Measurements from ENCODE around the gene UNC13B. TPM values are rescaled to one million over a fixed set of nuclear protein-coding genes. Genes with fewer than 3 reads are reported as not detected.
A peak's percentile ranks its signal among the peaks of the same experiment; 100 is the strongest.
"Not testable (repeated sequence)": the region's sequence is repeated elsewhere in the genome, so short reads cannot be mapped to it uniquely, and the experiment has no call there.

The UNC13B gene
- total RNA-seq, 1 experiment from 2014 or later: 17.6 TPM

- DNase-seq (ENCODE audit: low read depth, low spot score); H3K9me3 ChIP-seq (ENCODE audit: control insufficient read depth in 1 of 2, insufficient read depth in 1 of 2, low read depth in 1 of 2, low read length in 2 of 2); CTCF ChIA-PET; H3K27me3 ChIP-seq (ENCODE audit: insufficient read depth, low read length); H3K9me2 ChIP-seq (ENCODE audit: insufficient read depth); H3K27ac ChIP-seq (ENCODE audit: low read depth, low read length); H3K79me2 ChIP-seq (ENCODE audit: insufficient read depth, low read length); H2AFZ ChIP-seq (ENCODE audit: low read depth, low read length, poor library complexity, severe bottlenecking); H3K36me3 ChIP-seq (ENCODE audit: control insufficient read depth in 1 of 2, insufficient read depth in 2 of 2, low read length in 2 of 2); RAD21 ChIA-PET (ENCODE audit: low non-redundant PET in 1 of 2, low total read pairs in 2 of 2, uncharacterized antibody in 2 of 2, unreplicated experiment in 2 of 2); H3K4me3 ChIP-seq (replicated peaks in 1 of 2; ENCODE audit: low read depth in 1 of 2, low read length in 2 of 2); H3K9ac ChIP-seq (ENCODE audit: low read length); POLR2A ChIA-PET; H3K4me2 ChIP-seq (ENCODE audit: low read length); BruUV-seq (replicated peaks); ATAC-seq; intact Hi-C loops (cut with micrococcal nuclease); H3K4me1 ChIP-seq (ENCODE audit: control insufficient read depth in 1 of 2, insufficient read depth in 2 of 2, low read length in 2 of 2); H4K20me1 ChIP-seq (ENCODE audit: insufficient read depth): not testable (repeated sequence)
- 0 out of 6 replicates have a peak, but pooled peaks of 1 of the 3 experiments have one; percentile 15 for TF ChIP-seq CTCF (IDR thresholded peaks at IDR 0.05 in 2 of 3, conservative IDR thresholded peaks at IDR 0.05 in 1 of 3; ENCODE audit: borderline replicate concordance in 1 of 3, insufficient read depth in 1 of 3, low read depth in 2 of 3, low read length in 2 of 3)
Measured at GRCh38 chr9:35167429-35167828, 5.6 kb downstream of the UNC13B start.

- ATAC-seq: no peak
- Histone ChIP-seq H3K4me3 (replicated peaks in 1 of 2; ENCODE audit: low read depth in 1 of 2, low read length in 2 of 2) (no peak overlapping the region), H3K9me3 (ENCODE audit: control insufficient read depth in 1 of 2, insufficient read depth in 1 of 2, low read depth in 1 of 2, low read length in 2 of 2) (no peaks in the 10 kb centered on the region), H3K4me2 (ENCODE audit: low read length) (no peak overlapping the region), H3K9ac (ENCODE audit: low read length) (no peak overlapping the region), H3K27ac (ENCODE audit: low read depth, low read length) (no peak overlapping the region), H3K27me3 (ENCODE audit: insufficient read depth, low read length) (no peaks in the 10 kb centered on the region), H3K79me2 (ENCODE audit: insufficient read depth, low read length) (no peaks in the 10 kb centered on the region; the same call in none of the 2 replicates), H2AFZ (ENCODE audit: low read depth, low read length, poor library complexity, severe bottlenecking) (no peak overlapping the region), H4K20me1 (ENCODE audit: insufficient read depth) (no peaks in the 10 kb centered on the region; the same call in 1 of the 2 replicates), H3K9me2 (ENCODE audit: insufficient read depth) (no peaks in the 10 kb centered on the region), H3K36me3 (ENCODE audit: control insufficient read depth in 1 of 2, insufficient read depth in 2 of 2, low read length in 2 of 2) (no peaks in the 10 kb centered on the region), H3K4me1 (ENCODE audit: control insufficient read depth in 1 of 2, insufficient read depth in 2 of 2, low read length in 2 of 2) (no peaks in the 10 kb centered on the region)
- intact Hi-C loops (cut with micrococcal nuclease): no loop called here
- no peak for DNase-seq (ENCODE audit: low read depth, low spot score)
- ChIA-PET RAD21 (ENCODE audit: low non-redundant PET in 1 of 2, low total read pairs in 2 of 2, uncharacterized antibody in 2 of 2, unreplicated experiment in 2 of 2) (no interaction called here), POLR2A (no interaction called here), CTCF (no interaction called here)
- TF ChIP-seq ELF1 (IDR thresholded peaks at IDR 0.05; ENCODE audit: borderline replicate concordance, low read depth): no peak
- no peak for TF ChIP-seq ZFX (IDR thresholded peaks at IDR 0.05)
- no peak for TF ChIP-seq YY1 (IDR thresholded peaks at IDR 0.05; ENCODE audit: extremely low read depth, insufficient replicate concordance, low read depth, low read length)
- TF ChIP-seq CTCF (IDR thresholded peaks at IDR 0.05 in 2 of 3, conservative IDR thresholded peaks at IDR 0.05 in 1 of 3; ENCODE audit: borderline replicate concordance in 1 of 3, insufficient read depth in 1 of 3, low read depth in 2 of 3, low read length in 2 of 3): no peak
- no peak for TF ChIP-seq ZNF274 (IDR thresholded peaks at IDR 0.05; ENCODE audit: low read depth, low read length)
- no peak for TF ChIP-seq CBX3 (IDR thresholded peaks at IDR 0.05; ENCODE audit: low read depth)
- TF ChIP-seq EZH2phosphoT487 (IDR thresholded peaks at IDR 0.05; ENCODE audit: borderline replicate concordance): no peak
- TF ChIP-seq ATF3 (IDR thresholded peaks at IDR 0.05): no peak
- TF ChIP-seq CEBPB (IDR thresholded peaks at IDR 0.05; ENCODE audit: low read depth): no peak
- no peak for TF ChIP-seq EGR1 (IDR thresholded peaks at IDR 0.05; ENCODE audit: low read depth)
- no peak for TF ChIP-seq SP1 (IDR thresholded peaks at IDR 0.05; ENCODE audit: low read depth)
- no peak for TF ChIP-seq TCF7L2 (IDR thresholded peaks at IDR 0.05; ENCODE audit: borderline replicate concordance, extremely low read depth, insufficient read depth, insufficient read length)
- no peak for TF ChIP-seq POLR2AphosphoS5 (IDR thresholded peaks at IDR 0.05; ENCODE audit: low read depth, low read length)
- no peak for TF ChIP-seq EZH2 (IDR thresholded peaks at IDR 0.05)
- BruUV-seq (replicated peaks): no TSS peak
Measured at GRCh38 chr9:35168963-35169362, 7.2 kb downstream of the UNC13B start.
